Activated CD4-positive, alpha-beta T cell treated with anti-CD3 and anti-CD28 coated beads, Interleukin-2, amount 50 U/mL, for 4 hours (primary cell): ENCODE data around the gene AP2A1.

Source experiments
- DNase-seq, 2 experiments: peaks; one replicate each; pipeline ENCODE4 v3.0.0-alpha.2; 2020

AP2A1 gene

GRCh38 chr19:49795615-49796014 lies 28.8 kb downstream of the AP2A1 start:
- DNase-seq = no peak

- no peak for DNase-seq
These were observed 31.8 kb downstream of the AP2A1 start for GRCh38 chr19:49798574-49798973.

- DNase-seq = no peak
These were observed 32.5 kb downstream of the AP2A1 start for GRCh38 chr19:49799271-49799797.

- DNase-seq = no peak
These were observed 33.1 kb downstream of the AP2A1 start for GRCh38 chr19:49799798-49800376.

GRCh38 chr19:49800771-49801170 lies 34.0 kb downstream of the AP2A1 start:
- DNase-seq = no peak

- no peak for DNase-seq
These were observed 34.6 kb downstream of the AP2A1 start for GRCh38 chr19:49801401-49801888.

- DNase-seq = no peak
These were observed 35.3 kb downstream of the AP2A1 start for GRCh38 chr19:49801966-49802661.

- no peak for DNase-seq
These were observed 36.2 kb downstream of the AP2A1 start for GRCh38 chr19:49802836-49803528.

- DNase-seq = no peak
These were observed 36.7 kb downstream of the AP2A1 start for GRCh38 chr19:49803529-49803856.

GRCh38 chr19:49805822-49806619 lies 39.2 kb downstream of the AP2A1 start:
- no peak for DNase-seq

GRCh38 chr19:49806620-49806959 lies 39.8 kb downstream of the AP2A1 start:
- no peak for DNase-seq

GRCh38 chr19:49807058-49807903 lies 40.5 kb downstream of the AP2A1 start:
- no peak for DNase-seq

- no peak for DNase-seq
These were observed 41.3 kb downstream of the AP2A1 start for GRCh38 chr19:49807904-49808675.

- peak; percentile 84 for DNase-seq
These were observed 41.9 kb downstream of the AP2A1 start for GRCh38 chr19:49808711-49809159.

- peak; percentile 34 to 36 for DNase-seq
These were observed 42.5 kb downstream of the AP2A1 start for GRCh38 chr19:49809160-49809940.

- DNase-seq = no peak
These were observed 43.2 kb downstream of the AP2A1 start for GRCh38 chr19:49809941-49810389.

GRCh38 chr19:49811328-49811727 lies 44.5 kb downstream of the AP2A1 start:
- no peak for DNase-seq

- DNase-seq = no peak
These were observed 45.7 kb downstream of the AP2A1 start for GRCh38 chr19:49812452-49812996.

- peak; percentile 87 to 88 for DNase-seq
These were observed 46.4 kb downstream of the AP2A1 start, which contains the start of gene FUZ for GRCh38 chr19:49812997-49813861. FUZ (minus strand) TSS chr19:49813292; CDS start chr19:49813106, 186 bp downstream.
